SK-N-SH (cell line): ENCODE measurements around the gene TRIL. TPM values are rescaled to one million over a fixed set of nuclear protein-coding genes. Genes with fewer than 3 reads are reported as not detected.

Source experiments
- CTCF ChIA-PET: fragments of 300-600, 350-600 bp; formaldehyde crosslinking; extraction: SDS; loops from one replicate; lab custom pipeline; 2021; lab: Yijun Ruan, JAX
- POLR2A ChIA-PET: fragments of 350-600 bp; sonication (Branson Sonifier 250); formaldehyde crosslinking; extraction: SDS; loops from one replicate; lab custom pipeline; 2020; ENCODE audit warnings: antibody characterized with exemption, inconsistent platforms; lab: Yijun Ruan, JAX
- DNase-seq: peaks from one replicate; pipeline ENCODE4 v3.0.0; 2012
- H2AFZ ChIP-seq: fragments of 200-600 bp; sonication (generic); 2 replicates; pipeline ENCODE4 v1.8.1; 2016; ENCODE audit warnings: antibody characterized with exemption, mild to moderate bottlenecking, low read depth
- H3F3A ChIP-seq: fragments of 200-600 bp; sonication (generic); replicated peaks from 2 replicates; pipeline ENCODE3; 2016; ENCODE audit warnings: antibody characterized with exemption, mild to moderate bottlenecking; ENCODE audit not compliant: insufficient read depth
- H3K27ac ChIP-seq, 2 experiments: fragments of 200-500 bp in 1 of 2; fragments of 200-600 bp in 1 of 2; sonication (Bioruptor generic) in 1 of 2; sonication (generic), shearing (Covaris generic) in 1 of 2; 2 replicates each; pipeline versions ENCODE4 v1.5.1 to v1.6.1; 2014 to 2016; ENCODE audit warnings: low read depth in 2 of 2, inconsistent platforms in 1 of 2, low read length in 1 of 2, mild to moderate bottlenecking in 1 of 2, mixed read lengths in 1 of 2
- H3K27me3 ChIP-seq: fragments of 200-600 bp; sonication (generic), shearing (Covaris generic); 2 replicates; pipeline ENCODE4 v1.6.1; 2016; ENCODE audit warnings: mixed run types; ENCODE audit not compliant: insufficient read depth
- H3K36me3 ChIP-seq, 2 experiments: fragments of 200-500 bp in 1 of 2; fragments of 200-600 bp in 1 of 2; sonication (Bioruptor generic) in 1 of 2; sonication (generic) in 1 of 2; replicated peaks in 1 of 2; 2 replicates each; pipeline versions ENCODE3 to v1.5.1; 2014 to 2016; ENCODE audit warnings: low read length in 1 of 2, mild to moderate bottlenecking in 1 of 2; ENCODE audit not compliant: insufficient read depth in 2 of 2, control insufficient read depth in 1 of 2
- H3K4me1 ChIP-seq, 2 experiments: fragments of 200-500 bp in 1 of 2; fragments of 200-600 bp in 1 of 2; sonication (Bioruptor generic) in 1 of 2; sonication (generic), shearing (Covaris generic) in 1 of 2; 2 replicates each; pipeline versions ENCODE4 v1.5.1 to v1.6.1; 2014 to 2016; ENCODE audit warnings: low read depth in 1 of 2, low read length in 1 of 2, mixed run types in 1 of 2; ENCODE audit not compliant: insufficient read depth in 2 of 2, control insufficient read depth in 1 of 2
- H3K4me2 ChIP-seq: fragments of 200-600 bp; sonication (generic), shearing (Covaris generic); 2 replicates; pipeline ENCODE4 v1.6.1; 2017; ENCODE audit warnings: mixed run types
- H3K4me3 ChIP-seq, 2 experiments: fragments of 200-500 bp in 1 of 2; fragments of 200-600 bp in 1 of 2; sonication (Bioruptor generic) in 1 of 2; sonication (generic), shearing (Covaris generic) in 1 of 2; 2 replicates each; pipeline versions ENCODE4 v1.5.1 to v1.8.1; 2014 to 2016; ENCODE audit warnings: low read depth in 2 of 2, inconsistent platforms in 1 of 2, low read length in 1 of 2, mild to moderate bottlenecking in 1 of 2, mixed read lengths in 1 of 2, moderate library complexity in 1 of 2
- H3K79me2 ChIP-seq: fragments of 200-600 bp; sonication (generic); 2 replicates; pipeline ENCODE4 v1.8.1; 2017; ENCODE audit warnings: mild to moderate bottlenecking; ENCODE audit not compliant: insufficient read depth
- H3K9ac ChIP-seq: fragments of 200-600 bp; sonication (generic); 2 replicates; pipeline ENCODE4 v1.6.1; 2017; ENCODE audit warnings: mixed run types
- H3K9me2 ChIP-seq: fragments of 200-600 bp; sonication (generic); 2 replicates; pipeline ENCODE4 v1.6.1; 2017; ENCODE audit warnings: mixed run types
- H3K9me3 ChIP-seq: fragments of 200-600 bp; sonication (generic); 2 replicates; pipeline ENCODE4 v1.6.1; 2017; ENCODE audit warnings: mixed run types, mild to moderate bottlenecking, moderate library complexity
- H4K20me1 ChIP-seq: fragments of 200-600 bp; sonication (generic); 2 replicates; pipeline ENCODE4 v1.6.1; 2017; ENCODE audit warnings: mild to moderate bottlenecking, mixed run types; ENCODE audit not compliant: insufficient read depth
- CHD2 ChIP-seq: fragments of 150-350 bp; IDR thresholded peaks from 2 replicates; pipeline ENCODE4 v1.6.1; 2018; ENCODE audit warnings: low read length; ENCODE audit not compliant: partially characterized antibody
- EZH2phosphoT487 ChIP-seq: fragments of 200-600 bp; sonication (generic); IDR thresholded peaks from 2 replicates; pipeline ENCODE4 v1.6.1; 2017; ENCODE audit warnings: low read depth, mixed run types, mild to moderate bottlenecking, antibody characterized with exemption, moderate library complexity, borderline replicate concordance
- FOXJ3 ChIP-seq: sonication (generic); formaldehyde crosslinking; IDR thresholded peaks from 2 replicates; pipeline ENCODE4 v1.5.1; 2020; ENCODE audit warnings: mild to moderate bottlenecking, missing genetic modification reagents
- GATA2 ChIP-seq: sonication (generic); formaldehyde crosslinking; IDR thresholded peaks from 2 replicates; pipeline ENCODE4 v1.5.0; 2020; ENCODE audit warnings: mild to moderate bottlenecking, missing genetic modification reagents
- MEF2A ChIP-seq: IDR thresholded peaks from 2 replicates; pipeline ENCODE4 v1.4.0; 2012; ENCODE audit warnings: low read depth, borderline replicate concordance
- MXI1 ChIP-seq: IDR thresholded peaks from 2 replicates; pipeline ENCODE4 v1.6.1; 2012; ENCODE audit warnings: mild to moderate bottlenecking, low read depth, low read length, improper control_type of control experiment
- SIN3A ChIP-seq: IDR thresholded peaks from 2 replicates; pipeline ENCODE4 v1.6.1; 2012; ENCODE audit warnings: low read depth, mild to moderate bottlenecking, low read length, moderate library complexity, borderline replicate concordance
- TAF1 ChIP-seq: IDR thresholded peaks from 2 replicates; pipeline ENCODE4 v1.6.1; 2012; ENCODE audit warnings: low read depth, mild to moderate bottlenecking, low read length, moderate library complexity, borderline replicate concordance
- WGBS: methylation state at CpG from one replicate; pipeline ENCODE4 v1.1.6; 2017; ENCODE audit warnings: low lambda C conversion rate; 5-methylcytosine and 5-hydroxymethylcytosine counted together
- polyA plus RNA-seq, 3 experiments: library from polyadenylated mRNA; depleted of rRNA; stranded (reverse); fragments of >200 nt; gene quantifications; 2 replicates each; pipeline ENCODE4 v1.2.3, GENCODE V29; 2012
- TF ChIP-seq, protein P1 (sequence below): IDR thresholded peaks from 2 replicates; pipeline ENCODE4; 2012
- TF ChIP-seq, protein P2 (sequence below): fragments of 200-600 bp; sonication (generic); IDR thresholded peaks from 2 replicates; pipeline ENCODE4 v1.6.1; 2017; ENCODE audit warnings: antibody characterized with exemption, mild to moderate bottlenecking, moderate library complexity
- TF ChIP-seq, protein P3 (sequence below): IDR thresholded peaks from 2 replicates; pipeline ENCODE4 v1.4.0; 2012; ENCODE audit warnings: low read depth, borderline replicate concordance

TRIL gene
- polyA plus RNA-seq, 1 of the 3 experiments (the other 2 are of a cell fraction), result 0.18 TPM

DNA sequence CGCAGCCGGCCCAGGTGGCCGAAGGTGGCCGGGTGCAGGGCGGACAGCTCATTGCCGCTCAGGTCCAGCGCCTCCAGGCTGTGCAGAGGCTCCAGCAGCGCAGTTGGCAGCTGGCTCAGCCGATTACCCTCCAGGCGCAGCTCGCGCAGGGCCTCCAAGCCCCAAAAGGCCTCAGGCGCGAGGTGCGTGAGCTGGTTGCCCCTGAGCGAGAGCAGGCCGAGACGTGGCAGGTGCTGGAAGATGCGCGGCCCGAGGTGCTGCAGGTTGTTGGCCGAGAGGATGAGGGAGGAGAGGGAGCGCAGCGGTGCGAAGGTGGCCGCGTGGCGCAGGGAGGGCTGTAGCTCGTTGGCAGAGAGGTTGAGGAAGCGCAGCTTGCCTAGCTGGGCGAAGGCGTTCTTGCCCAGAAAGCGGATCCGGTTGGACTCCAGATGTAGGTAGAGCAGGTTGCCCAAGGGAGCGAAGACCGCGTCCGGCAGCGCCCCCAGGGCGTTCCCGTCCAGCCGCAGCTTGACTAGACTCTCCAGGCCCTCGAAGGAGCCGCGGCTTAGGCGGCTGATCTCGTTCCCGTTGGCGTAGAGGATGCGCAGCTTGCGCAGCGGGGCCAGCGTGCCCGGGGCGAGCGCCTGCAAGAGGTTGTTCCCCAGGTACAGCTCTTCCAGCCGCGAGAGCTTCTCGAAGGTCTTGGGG, 923 bp downstream of the TRIL start:
- DNase-seq, result peak; percentile 67
- POLR2A ChIA-PET, result interaction anchor here (0.8 to 3.7 kb wide), 8 partner anchors 11 to 388 kb away, joined by 3 to 62 read pairs (median 6); no protein-coding TSS in a partner anchor
- no peak for TF ChIP-seq TAF1
- TF ChIP-seq, protein P1, sequence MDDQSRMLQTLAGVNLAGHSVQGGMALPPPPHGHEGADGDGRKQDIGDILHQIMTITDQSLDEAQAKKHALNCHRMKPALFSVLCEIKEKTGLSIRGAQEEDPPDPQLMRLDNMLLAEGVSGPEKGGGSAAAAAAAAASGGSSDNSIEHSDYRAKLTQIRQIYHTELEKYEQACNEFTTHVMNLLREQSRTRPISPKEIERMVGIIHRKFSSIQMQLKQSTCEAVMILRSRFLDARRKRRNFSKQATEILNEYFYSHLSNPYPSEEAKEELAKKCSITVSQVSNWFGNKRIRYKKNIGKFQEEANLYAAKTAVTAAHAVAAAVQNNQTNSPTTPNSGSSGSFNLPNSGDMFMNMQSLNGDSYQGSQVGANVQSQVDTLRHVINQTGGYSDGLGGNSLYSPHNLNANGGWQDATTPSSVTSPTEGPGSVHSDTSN, result no peak
- no peak for TF ChIP-seq GATA2
- TF ChIP-seq, protein P2, sequence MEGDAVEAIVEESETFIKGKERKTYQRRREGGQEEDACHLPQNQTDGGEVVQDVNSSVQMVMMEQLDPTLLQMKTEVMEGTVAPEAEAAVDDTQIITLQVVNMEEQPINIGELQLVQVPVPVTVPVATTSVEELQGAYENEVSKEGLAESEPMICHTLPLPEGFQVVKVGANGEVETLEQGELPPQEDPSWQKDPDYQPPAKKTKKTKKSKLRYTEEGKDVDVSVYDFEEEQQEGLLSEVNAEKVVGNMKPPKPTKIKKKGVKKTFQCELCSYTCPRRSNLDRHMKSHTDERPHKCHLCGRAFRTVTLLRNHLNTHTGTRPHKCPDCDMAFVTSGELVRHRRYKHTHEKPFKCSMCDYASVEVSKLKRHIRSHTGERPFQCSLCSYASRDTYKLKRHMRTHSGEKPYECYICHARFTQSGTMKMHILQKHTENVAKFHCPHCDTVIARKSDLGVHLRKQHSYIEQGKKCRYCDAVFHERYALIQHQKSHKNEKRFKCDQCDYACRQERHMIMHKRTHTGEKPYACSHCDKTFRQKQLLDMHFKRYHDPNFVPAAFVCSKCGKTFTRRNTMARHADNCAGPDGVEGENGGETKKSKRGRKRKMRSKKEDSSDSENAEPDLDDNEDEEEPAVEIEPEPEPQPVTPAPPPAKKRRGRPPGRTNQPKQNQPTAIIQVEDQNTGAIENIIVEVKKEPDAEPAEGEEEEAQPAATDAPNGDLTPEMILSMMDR, result no peak
- TF ChIP-seq FOXJ3 (CRISPR knock-in tag), result no peak
- no peak for TF ChIP-seq EZH2phosphoT487
- TF ChIP-seq SIN3A, result no peak
- no peak for TF ChIP-seq CHD2
- TF ChIP-seq MEF2A, result no peak
- TF ChIP-seq, protein P3, sequence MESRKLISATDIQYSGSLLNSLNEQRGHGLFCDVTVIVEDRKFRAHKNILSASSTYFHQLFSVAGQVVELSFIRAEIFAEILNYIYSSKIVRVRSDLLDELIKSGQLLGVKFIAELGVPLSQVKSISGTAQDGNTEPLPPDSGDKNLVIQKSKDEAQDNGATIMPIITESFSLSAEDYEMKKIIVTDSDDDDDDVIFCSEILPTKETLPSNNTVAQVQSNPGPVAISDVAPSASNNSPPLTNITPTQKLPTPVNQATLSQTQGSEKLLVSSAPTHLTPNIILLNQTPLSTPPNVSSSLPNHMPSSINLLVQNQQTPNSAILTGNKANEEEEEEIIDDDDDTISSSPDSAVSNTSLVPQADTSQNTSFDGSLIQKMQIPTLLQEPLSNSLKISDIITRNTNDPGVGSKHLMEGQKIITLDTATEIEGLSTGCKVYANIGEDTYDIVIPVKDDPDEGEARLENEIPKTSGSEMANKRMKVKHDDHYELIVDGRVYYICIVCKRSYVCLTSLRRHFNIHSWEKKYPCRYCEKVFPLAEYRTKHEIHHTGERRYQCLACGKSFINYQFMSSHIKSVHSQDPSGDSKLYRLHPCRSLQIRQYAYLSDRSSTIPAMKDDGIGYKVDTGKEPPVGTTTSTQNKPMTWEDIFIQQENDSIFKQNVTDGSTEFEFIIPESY, result no peak
- TF ChIP-seq MXI1, result no peak
- TF ChIP-seq, all 33 proteins: peak for 0
- CTCF ChIA-PET, result interaction anchor here (0.6 to 37.1 kb wide), 66 partner anchors 12 to 656 kb away, joined by 3 to 1040 read pairs (median 5); partner anchors contain the start of gene CPVL
- peaks cover 11 to 68% of the 10 kb centered on the region in 2 experiments for H3K4me1 ChIP-seq
- H3K27ac ChIP-seq, result peak overlapping the region in 1 of 2 experiments; percentile 100; a peak in 2 of 4 replicates
- H3K4me2 ChIP-seq, result peak overlapping the region; percentile 86
- no peaks in the 10 kb centered on the region for H3K9me2 ChIP-seq
- no peak overlapping the region for H3K9ac ChIP-seq
- 24% methylated on average over 57 of the region's 59 CpGs for WGBS
- no peaks in the 10 kb centered on the region for H3K79me2 ChIP-seq
- no peaks in the 10 kb centered on the region for H4K20me1 ChIP-seq
- H2AFZ ChIP-seq, result no peak overlapping the region
- peaks cover 48% of the 10 kb centered on the region for H3K27me3 ChIP-seq
- H3K36me3 ChIP-seq, result no peaks in the 10 kb centered on the region
- H3K9me3 ChIP-seq, result no peaks in the 10 kb centered on the region
- peak overlapping the region; percentile 56 to 59 for H3K4me3 ChIP-seq
- H3F3A ChIP-seq, result peaks cover 19% of the 10 kb centered on the region
